HG03097 (cell line): ENCODE measurements around the gene CACNA2D2.

Source experiments
- ATAC-seq: cut with Tn5 transposase; IDR thresholded peaks from one replicate; pipeline ENCODE4 v1.9.1; 2021; ENCODE audit not compliant: unreplicated experiment, low FRiP score

Gene CACNA2D2

GRCh38 chr3:50354186-50354764 lies 149.2 kb downstream of the CACNA2D2 start:
- ATAC-seq = no peak

- ATAC-seq = no peak
These were observed 150.0 kb downstream of the CACNA2D2 start for GRCh38 chr3:50353245-50354004.

- no peak for ATAC-seq
These were observed 150.7 kb downstream of the CACNA2D2 start for GRCh38 chr3:50352781-50353180.

- ATAC-seq = no peak
These were observed 152.1 kb downstream of the CACNA2D2 start for GRCh38 chr3:50351323-50351697.

- peak; percentile 73 for ATAC-seq
These were observed 152.7 kb downstream of the CACNA2D2 start, which contains the start of the genes CYB561D2 and NPRL2 for GRCh38 chr3:50350527-50351322. Gene CYB561D2 (plus strand): TSS chr3:50350862. CDS start chr3:50351434, 572 bp downstream. Gene NPRL2 (minus strand): TSS chr3:50350775. CDS start chr3:50350652, 123 bp downstream.

- ATAC-seq = no peak
These were observed 153.3 kb downstream of the CACNA2D2 start for GRCh38 chr3:50350213-50350526.

- no peak for ATAC-seq
These were observed 156.1 kb downstream of the CACNA2D2 start for GRCh38 chr3:50347187-50347813.

GRCh38 chr3:50345586-50346234 lies 157.7 kb downstream of the CACNA2D2 start, which contains the start of gene ZMYND10:
Gene ZMYND10 (minus strand): TSS chr3:50345732. CDS start chr3:50345579, 153 bp downstream.
- ATAC-seq = no peak

GRCh38 chr3:50345008-50345407 lies 158.4 kb downstream of the CACNA2D2 start:
- ATAC-seq = no peak

GRCh38 chr3:50342813-50343633 lies 160.4 kb downstream of the CACNA2D2 start:
- no peak for ATAC-seq

- ATAC-seq = no peak
These were observed 161.3 kb downstream of the CACNA2D2 start for GRCh38 chr3:50341996-50342650.

- ATAC-seq = no peak
These were observed 161.9 kb downstream of the CACNA2D2 start for GRCh38 chr3:50341537-50341936.

GRCh38 chr3:50340448-50341329 lies 162.7 kb downstream of the CACNA2D2 start, which contains the start of gene RASSF1:
Gene RASSF1 (minus strand): TSS chr3:50340836. CDS start chr3:50340805, 31 bp downstream.
- no peak for ATAC-seq

- ATAC-seq = no peak
These were observed 163.3 kb downstream of the CACNA2D2 start for GRCh38 chr3:50340147-50340447.

GRCh38 chr3:50339485-50340146 lies 163.8 kb downstream of the CACNA2D2 start:
- no peak for ATAC-seq

GRCh38 chr3:50338965-50339364 lies 164.5 kb downstream of the CACNA2D2 start:
- no peak for ATAC-seq

GRCh38 chr3:50337175-50337861 lies 166.1 kb downstream of the CACNA2D2 start:
- ATAC-seq = peak; percentile 74
